A549 treated with Mapracorat at 1 μM for 4 hours (cell line): ENCODE results near the gene HAPLN3. TPM values are rescaled to one million over a fixed set of nuclear protein-coding genes. Genes with fewer than 3 reads are reported as not detected.

Experiments used
- total RNA-seq: library from RNA; stranded (reverse); fragments of 200-300 nt; extraction: Qiagen RNA extraction; gene quantifications from 5 replicates; pipeline ENCODE4 v1.2.3, GENCODE V29; 2022

The HAPLN3 gene
- 25.1 to 32.2 TPM (median 27.3 TPM) in 5 replicates for total RNA-seq

GRCh38 chr15:88894819-88895767 is at the start of gene HAPLN3:
HAPLN3 (minus strand) TSS chr15:88895544; CDS start chr15:88887298, 8,246 bp downstream.

GRCh38 chr15:88913017-88913849 is 17.9 kb upstream of the HAPLN3 start, which contains the start of gene MFGE8:
MFGE8 (minus strand) TSS chr15:88913379; CDS start chr15:88913319, 60 bp downstream.

Other genes starting within 250 kb of the HAPLN3 start
- 0.77 to 0.99 TPM (median 0.84 TPM) in 5 replicates for gene ACAN, start 92.1 kb downstream of the HAPLN3 start, total RNA-seq
- 296 to 350 TPM (median 325 TPM) in 5 replicates for gene MFGE8, start 17.8 kb upstream of the HAPLN3 start, total RNA-seq
- 101 to 181 TPM (median 138 TPM) in 5 replicates for gene ABHD2, start 192.9 kb upstream of the HAPLN3 start, total RNA-seq